K562 (cell line): ENCODE results near the gene ZNF567. TPM values are rescaled to one million over a fixed set of nuclear protein-coding genes. Genes with fewer than 3 reads are reported as not detected.

Experiments
- ARID4B ChIP-seq: sonication (generic); formaldehyde crosslinking; IDR thresholded peaks from 2 replicates; pipeline ENCODE4 v1.8.0; 2022; ENCODE audit warnings: mild to moderate bottlenecking, missing genetic modification reagents
- E2F1 ChIP-seq: sonication (generic); formaldehyde crosslinking; IDR thresholded peaks from 2 replicates; pipeline ENCODE4 v1.8.1; 2023; ENCODE audit warnings: mild to moderate bottlenecking, missing genetic modification reagents, moderate library complexity
- ELF2 ChIP-seq: fragments of 250-450 bp; sonication (Bioruptor Pico); IDR thresholded peaks from 2 replicates; pipeline ENCODE4 v1.5.0; 2021; ENCODE audit warnings: mild to moderate bottlenecking
- GATAD2B ChIP-seq: fragments of 450-650 bp; IDR thresholded peaks from 2 replicates; pipeline ENCODE4 v1.6.1; 2017; ENCODE audit warnings: mild to moderate bottlenecking, borderline replicate concordance
- HLTF ChIP-seq: fragments of 450-650 bp; IDR thresholded peaks from 2 replicates; pipeline ENCODE4 v1.6.1; 2016
- KDM5B ChIP-seq: fragments of 200-600 bp; sonication (generic); IDR thresholded peaks from 2 replicates; pipeline ENCODE4 v1.6.1; 2012; ENCODE audit warnings: low read depth, mild to moderate bottlenecking, moderate library complexity, low read length, control low read depth, inconsistent platforms; ENCODE audit not compliant: insufficient replicate concordance
- MECOM ChIP-seq: fragments of 250-450 bp; sonication (Bioruptor Pico); IDR thresholded peaks from 2 replicates; pipeline ENCODE4 v1.8.0; 2022; ENCODE audit warnings: inconsistent platforms
- PHF8 ChIP-seq: fragments of 200-600 bp; sonication (generic); IDR thresholded peaks from 2 replicates; pipeline ENCODE4 v1.6.1; 2012; ENCODE audit warnings: mixed run types, mild to moderate bottlenecking, inconsistent platforms, low read length, moderate library complexity, borderline replicate concordance
- SNRNP70 ChIP-seq: fragments of 200-400 bp; formaldehyde crosslinking; optimal IDR thresholded peaks from 2 replicates; pipeline ENCODE3; 2017; ENCODE audit warnings: low read depth, low read length
- TAF15 ChIP-seq: fragments of 200-400 bp; formaldehyde crosslinking; IDR thresholded peaks from 2 replicates; pipeline ENCODE4 v1.6.1; 2017; ENCODE audit warnings: mild to moderate bottlenecking, low read depth, low read length, moderate library complexity
- TEAD1 ChIP-seq, 2 experiments: fragments of 450-650 bp in 1 of 2; sonication (generic) in 1 of 2; formaldehyde crosslinking; IDR thresholded peaks; 2 replicates each; pipeline versions ENCODE4 v1.4.0 to v1.8.0; 2020 to 2022; ENCODE audit warnings: mild to moderate bottlenecking in 2 of 2, missing genetic modification reagents in 1 of 2
- TFAP4 ChIP-seq: sonication (generic); formaldehyde crosslinking; IDR thresholded peaks from 2 replicates; pipeline ENCODE4 v1.8.0; 2022; ENCODE audit warnings: missing genetic modification reagents, mild to moderate bottlenecking, moderate library complexity, borderline replicate concordance
- TFE3 ChIP-seq: fragments of 450-650 bp; formaldehyde crosslinking; IDR thresholded peaks from 2 replicates; pipeline ENCODE4 v1.4.0; 2020; ENCODE audit warnings: mild to moderate bottlenecking, mixed read lengths
- XRCC4 ChIP-seq: IDR thresholded peaks from one replicate; pipeline ENCODE4 v1.6.1; 2011; ENCODE audit not compliant: insufficient read depth, insufficient read length; ENCODE audit errors: extremely low read depth
- XRCC5 ChIP-seq: fragments of 200-400 bp; formaldehyde crosslinking; IDR thresholded peaks from 2 replicates; pipeline ENCODE4 v1.6.1; 2017; ENCODE audit warnings: low read depth, mild to moderate bottlenecking, low read length
- ZNF143 ChIP-seq: sonication (generic); formaldehyde crosslinking; IDR thresholded peaks from 2 replicates; pipeline ENCODE4 v1.9.0; 2022; ENCODE audit warnings: mild to moderate bottlenecking, missing genetic modification reagents
- ZNF217 ChIP-seq: sonication (generic); formaldehyde crosslinking; IDR thresholded peaks from 2 replicates; pipeline ENCODE4 v1.8.0; 2022; ENCODE audit warnings: mild to moderate bottlenecking, missing genetic modification reagents
- polyA plus RNA-seq, 8 experiments: library from polyadenylated mRNA; depleted of rRNA in 4 of 8; stranded (reverse) in 5 of 8; unstranded in 3 of 8; fragments of >200 nt; fragmentation: Nextera tagmentation in 2 of 8; fragmentation: Illumina TruSeq in 1 of 8; extraction: Ambion mirVana in 2 of 8; extraction: Trizol in 1 of 8; gene quantifications; 2 replicates each; pipeline versions ENCODE4 v1.2.1 to v1.2.3, GENCODE V29; 2011 to 2014; ENCODE audit warnings: inconsistent platforms in 1 of 8, missing spikeins in 1 of 8
- total RNA-seq, 7 experiments: library from RNA; depleted of rRNA in 6 of 7; stranded (reverse); fragments of >200 nt in 6 of 7; fragmentation: Illumina TruSeq in 2 of 7; extraction: Trizol in 2 of 7; gene quantifications; 2 replicates each; pipeline versions ENCODE4 v1.2.1 to v1.2.3, GENCODE V29; 2011 to 2021; ENCODE audit warnings: low replicate concordance in 1 of 7

The ZNF567 gene
- total and polyA plus RNA-seq, 9 of the 15 experiments (the other 6 are each of a cell fraction or from before 2014, with no cell fraction given), result 3.1 to 11.5 (median 7.4) TPM

- peak; percentile 72; the same call in 1 of the 2 replicates for TF ChIP-seq TFAP4 (CRISPR knock-in tag)
- peak; percentile 86 for TF ChIP-seq ZNF143 (CRISPR knock-in tag)
- TF ChIP-seq GATAD2B, result no peak
- TF ChIP-seq E2F1, result no peak
- no peak for TF ChIP-seq HLTF
- no peak for TF ChIP-seq SNRNP70
- no peak for TF ChIP-seq ZNF217 (CRISPR knock-in tag)
- peak; percentile 67 for TF ChIP-seq KDM5B
- TF ChIP-seq PHF8, result peak; percentile 84; the same call in 1 of the 2 replicates
- TF ChIP-seq ARID4B (CRISPR knock-in tag), result no peak
- no peak for TF ChIP-seq TAF15
- TF ChIP-seq MECOM, result no peak
- TF ChIP-seq ELF2, result no peak
- TF ChIP-seq TFE3, result no peak
- peak in 1 of 2 experiments; percentile 56; a peak in 1 of 4 replicates for TF ChIP-seq TEAD1 (CRISPR knock-in tag; IDR thresholded peaks at IDR 0.05)
- no peak for TF ChIP-seq XRCC4
- no peak for TF ChIP-seq XRCC5
Observed at GRCh38 chr19:36687214-36688056, at the start of gene ZNF567 (continued).
